GM18861 (cell line): ENCODE results near the gene CRB1.
"Not testable (repeated sequence)": the region's sequence is repeated elsewhere in the genome, so short reads cannot be mapped to it uniquely, and the experiment has no call there.

Experiments
- ATAC-seq: cut with Tn5 transposase; IDR thresholded peaks from one replicate; pipeline ENCODE4 v1.9.1; 2021; ENCODE audit not compliant: unreplicated experiment

Gene CRB1

DNA sequence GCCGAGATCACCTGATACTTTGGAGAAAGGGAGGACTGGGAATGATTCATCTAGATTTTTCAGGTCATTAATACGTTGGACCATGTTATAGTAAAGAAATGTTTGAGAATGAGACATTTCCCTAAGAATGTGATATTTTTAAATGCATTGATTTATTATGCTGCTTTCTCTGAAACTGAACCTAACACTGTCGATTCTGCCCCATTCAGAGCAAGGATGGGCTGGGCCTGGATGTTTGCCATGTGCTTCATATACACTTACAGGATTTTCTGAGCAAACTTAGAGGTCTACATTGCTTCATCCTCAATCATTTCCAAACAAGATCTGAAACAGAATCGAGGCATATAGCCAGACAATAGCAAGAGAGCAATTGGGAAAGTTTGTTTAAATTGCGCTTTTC is 183.3 kb downstream of the CRB1 start:
- ATAC-seq: no peak

DNA sequence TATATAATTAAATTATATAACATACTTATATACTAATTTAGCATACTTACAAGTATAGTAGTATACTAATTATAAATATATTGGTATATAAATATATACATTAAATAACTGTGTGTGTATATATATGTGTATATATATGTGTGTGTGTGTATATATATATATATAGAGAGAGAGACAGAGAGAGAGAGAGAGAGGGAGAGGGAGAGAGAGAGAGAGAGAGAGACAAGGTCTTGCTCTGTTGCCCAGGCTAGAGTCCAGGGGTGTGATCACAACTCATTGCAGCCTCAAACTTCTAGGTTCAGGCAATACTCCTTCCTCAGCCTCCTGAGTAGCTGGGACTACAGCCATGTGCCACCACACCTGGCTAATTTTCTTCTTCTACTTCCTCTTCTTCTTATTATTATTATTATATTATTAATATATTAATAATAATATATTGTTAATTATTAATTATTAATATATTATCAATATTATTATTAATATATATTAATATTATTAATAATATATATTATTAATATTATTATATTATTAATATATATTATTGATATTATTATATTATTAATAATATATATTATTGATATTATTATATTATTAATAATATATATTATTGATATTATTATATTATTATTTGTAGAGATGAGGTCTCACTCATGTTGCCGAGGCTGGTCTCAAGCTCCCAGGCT is 185.5 kb downstream of the CRB1 start:
- ATAC-seq: no peak

DNA sequence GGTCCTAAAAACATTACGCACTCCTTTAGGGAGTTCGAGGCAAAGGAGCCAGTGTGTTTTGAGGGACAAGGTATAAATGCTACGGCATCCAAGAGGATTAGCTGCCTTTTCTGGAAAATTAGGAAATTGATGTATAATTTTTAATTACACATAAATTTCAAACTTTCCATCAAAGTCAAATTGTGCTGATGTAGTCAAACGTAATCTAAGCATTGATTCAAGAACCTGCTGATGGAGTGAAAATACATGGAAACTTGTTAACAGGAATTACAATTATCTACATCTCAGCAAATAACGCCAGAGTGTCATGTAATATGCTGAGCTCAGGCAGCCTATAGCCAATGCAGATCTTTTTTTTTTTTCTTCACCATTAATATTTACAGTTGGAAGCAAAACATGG is 194.5 kb downstream of the CRB1 start:
- ATAC-seq: no peak

DNA sequence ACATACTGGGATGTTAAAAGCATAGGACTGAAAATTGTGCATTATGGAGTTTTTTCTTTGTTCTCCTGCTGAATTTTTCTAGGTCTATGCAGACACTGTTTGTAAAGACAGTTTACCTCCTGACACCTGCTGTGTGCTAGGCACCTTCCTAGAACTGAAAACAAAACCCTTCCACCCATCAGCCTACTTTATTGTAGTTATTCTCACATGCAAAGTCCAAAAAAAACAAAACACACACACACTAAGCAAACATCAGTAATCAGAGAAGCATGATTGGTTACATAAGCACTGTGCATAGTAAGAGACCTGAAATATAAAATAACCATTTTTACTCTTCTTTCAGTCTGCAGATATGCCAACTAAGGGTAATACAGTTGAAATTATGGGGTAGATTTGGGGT is 195.1 kb downstream of the CRB1 start:
- ATAC-seq: no peak

DNA sequence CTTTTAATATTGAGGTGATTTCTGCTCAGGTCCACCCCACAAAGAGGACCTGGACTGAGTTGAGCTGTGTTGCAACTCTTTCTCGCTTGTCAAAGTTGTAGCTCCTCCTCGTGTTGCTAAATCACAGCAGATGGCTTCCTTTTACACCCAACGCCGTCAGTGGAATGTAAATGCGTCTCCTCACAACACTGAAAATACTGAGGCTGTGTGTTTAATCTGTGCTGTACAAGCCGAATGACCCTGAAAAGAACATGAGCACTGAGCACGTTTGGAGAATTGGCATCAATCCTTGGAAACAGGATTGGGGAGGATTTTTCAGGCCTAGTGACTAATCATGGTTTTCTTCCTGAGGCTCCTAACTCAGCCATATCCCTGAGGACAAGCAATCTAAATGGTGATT is 196.0 kb downstream of the CRB1 start:
- no peak for ATAC-seq

DNA sequence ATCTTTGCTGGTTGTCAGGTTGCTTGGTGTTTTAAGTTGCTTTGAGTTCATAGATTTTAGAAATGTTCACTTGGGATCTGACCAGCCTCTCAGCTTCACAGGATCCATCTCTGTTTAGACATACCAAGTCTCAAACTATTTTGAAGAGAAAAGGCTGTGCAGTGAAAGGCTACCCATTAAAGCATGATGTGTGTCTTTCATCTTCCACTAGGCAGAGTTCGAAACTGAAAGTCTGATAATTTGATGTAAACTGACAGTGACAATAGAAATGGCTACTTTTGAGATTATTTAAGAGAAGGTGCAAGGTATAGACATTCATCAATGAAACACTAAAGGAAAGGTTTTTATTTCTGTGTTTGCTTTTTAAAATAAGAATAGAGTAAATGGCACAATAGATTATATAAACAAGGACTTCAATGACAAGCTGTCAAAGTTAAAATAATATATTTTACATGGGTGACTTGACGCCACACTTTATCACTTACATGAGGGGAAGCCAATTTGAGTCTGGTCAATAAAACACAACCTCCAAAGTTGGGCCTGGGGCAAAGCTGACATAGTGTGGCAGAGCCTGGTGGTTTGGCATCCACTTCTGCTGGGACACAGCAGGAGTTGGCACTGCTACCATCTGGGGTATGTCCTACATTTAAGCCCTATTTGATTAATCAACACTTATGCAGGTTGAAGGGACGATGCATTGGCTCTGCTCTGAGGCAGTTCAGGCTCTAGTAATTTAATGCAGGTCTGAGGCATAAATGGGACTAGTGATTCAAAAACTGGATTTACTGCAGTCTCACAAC is 197.7 kb downstream of the CRB1 start:
- ATAC-seq: no peak

DNA sequence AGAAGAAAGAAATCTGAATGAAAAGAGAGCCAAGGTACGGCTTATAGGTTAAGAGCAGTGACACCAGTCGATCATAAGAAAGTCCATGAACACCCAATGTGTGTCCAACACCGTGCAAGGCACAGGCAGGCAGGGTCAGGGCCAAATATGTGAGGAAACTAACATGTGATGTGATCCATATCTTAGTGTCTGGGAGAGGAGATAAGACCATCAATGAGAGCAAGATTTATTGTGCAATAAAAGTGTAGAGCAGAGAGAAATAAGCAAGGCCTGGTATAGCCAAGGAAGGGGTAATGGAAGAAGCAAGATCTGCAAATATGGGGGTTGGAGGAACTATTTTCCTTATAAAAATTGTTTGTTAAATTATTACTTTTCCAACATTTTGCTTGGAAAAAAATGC is 198.8 kb downstream of the CRB1 start:
- no peak for ATAC-seq

DNA sequence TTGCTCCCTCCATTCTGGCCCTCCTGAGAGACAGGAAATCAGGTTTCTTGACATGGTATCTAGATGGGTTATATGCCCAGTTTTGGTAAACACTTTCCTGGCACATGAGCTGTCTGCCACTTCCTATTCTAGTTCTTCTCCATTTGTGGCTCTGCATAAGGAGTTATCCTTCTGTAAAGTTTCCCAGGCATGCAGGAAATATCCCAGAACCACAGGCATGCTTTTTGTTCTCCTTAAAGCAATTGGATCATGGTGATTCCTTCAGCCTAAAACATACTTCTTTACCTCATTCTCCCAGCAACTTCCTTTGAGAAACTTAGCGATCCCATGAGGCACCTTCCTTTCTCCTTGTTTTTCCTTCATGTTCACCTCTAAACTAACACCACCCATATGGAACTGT is 199.8 kb downstream of the CRB1 start:
- ATAC-seq: no peak

DNA sequence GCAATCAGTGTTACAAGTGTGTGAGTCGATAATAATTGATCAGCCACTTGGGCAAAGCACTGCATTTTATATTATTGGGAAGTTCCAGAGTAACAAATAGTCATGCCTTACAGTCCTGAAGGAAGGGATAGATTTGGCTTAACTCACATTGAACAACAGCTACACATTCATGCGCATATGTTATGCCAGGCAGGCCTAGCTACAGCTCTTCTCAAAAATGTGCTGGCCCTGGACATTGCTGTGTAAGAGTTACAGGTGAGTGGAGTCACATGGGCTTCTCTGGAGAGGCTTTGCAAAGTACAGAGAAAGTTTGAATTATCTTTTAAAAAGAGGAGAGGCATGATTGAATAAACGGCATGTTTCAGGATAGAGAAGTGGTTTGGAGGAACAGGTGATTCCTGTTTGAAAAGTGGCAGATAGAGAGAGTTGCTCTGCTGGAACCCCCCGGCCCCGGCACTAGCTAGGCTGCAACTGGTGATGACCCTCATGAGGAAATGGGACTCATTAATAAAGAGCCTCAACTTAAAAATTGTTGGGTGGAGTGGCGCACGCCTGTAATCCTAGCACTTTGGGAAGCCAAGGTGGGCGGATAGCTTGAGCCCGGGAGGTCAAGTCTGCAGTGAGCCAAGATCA is 200.6 kb downstream of the CRB1 start:
- no peak for ATAC-seq

DNA sequence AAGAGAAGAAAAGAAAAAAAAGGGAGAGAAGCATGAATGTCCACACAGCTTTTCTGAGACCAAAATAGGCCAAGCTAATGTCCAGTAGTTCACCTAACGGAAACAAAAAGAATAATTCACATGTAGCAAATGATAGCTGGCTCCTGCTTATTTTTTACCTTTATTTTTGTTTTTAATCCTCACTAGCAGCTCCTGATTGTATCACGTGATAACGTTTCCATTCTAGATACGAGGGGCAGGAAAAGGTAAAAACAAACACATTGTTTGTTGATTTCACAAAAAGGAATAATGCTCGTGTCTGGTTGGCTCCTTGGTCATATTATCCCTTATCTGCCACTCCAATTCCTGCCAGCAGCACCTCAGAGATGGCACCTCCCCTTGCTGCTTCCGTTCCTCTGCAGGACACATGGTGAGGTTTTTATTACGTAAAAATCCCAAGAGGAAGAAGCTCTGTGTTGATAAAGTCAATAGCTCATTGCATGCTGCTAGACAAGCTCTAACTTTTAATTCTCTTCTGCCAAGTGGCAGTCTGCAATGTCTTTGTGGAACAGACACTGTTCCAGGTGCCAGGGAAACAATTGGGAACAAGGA is 201.7 kb downstream of the CRB1 start:
- ATAC-seq: no peak

DNA sequence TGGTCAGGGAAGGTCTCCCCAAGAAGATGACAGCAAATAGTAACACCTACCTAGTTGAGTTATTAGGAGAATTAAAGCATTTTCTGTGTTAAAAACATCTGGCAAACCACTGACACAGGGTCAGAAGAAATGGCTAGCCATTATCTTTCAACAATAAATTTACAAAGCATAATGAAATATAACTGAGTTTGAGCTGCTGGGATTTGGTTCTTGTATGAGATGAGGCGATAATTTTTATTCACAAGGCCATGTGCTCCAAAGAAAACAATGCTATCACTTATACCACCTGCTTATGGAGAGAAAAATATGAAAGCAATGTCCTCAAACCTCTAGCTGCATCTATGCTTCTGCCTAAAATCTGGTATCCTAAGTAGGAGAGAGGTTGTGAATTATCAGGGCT is 202.3 kb downstream of the CRB1 start:
- ATAC-seq: no peak

DNA sequence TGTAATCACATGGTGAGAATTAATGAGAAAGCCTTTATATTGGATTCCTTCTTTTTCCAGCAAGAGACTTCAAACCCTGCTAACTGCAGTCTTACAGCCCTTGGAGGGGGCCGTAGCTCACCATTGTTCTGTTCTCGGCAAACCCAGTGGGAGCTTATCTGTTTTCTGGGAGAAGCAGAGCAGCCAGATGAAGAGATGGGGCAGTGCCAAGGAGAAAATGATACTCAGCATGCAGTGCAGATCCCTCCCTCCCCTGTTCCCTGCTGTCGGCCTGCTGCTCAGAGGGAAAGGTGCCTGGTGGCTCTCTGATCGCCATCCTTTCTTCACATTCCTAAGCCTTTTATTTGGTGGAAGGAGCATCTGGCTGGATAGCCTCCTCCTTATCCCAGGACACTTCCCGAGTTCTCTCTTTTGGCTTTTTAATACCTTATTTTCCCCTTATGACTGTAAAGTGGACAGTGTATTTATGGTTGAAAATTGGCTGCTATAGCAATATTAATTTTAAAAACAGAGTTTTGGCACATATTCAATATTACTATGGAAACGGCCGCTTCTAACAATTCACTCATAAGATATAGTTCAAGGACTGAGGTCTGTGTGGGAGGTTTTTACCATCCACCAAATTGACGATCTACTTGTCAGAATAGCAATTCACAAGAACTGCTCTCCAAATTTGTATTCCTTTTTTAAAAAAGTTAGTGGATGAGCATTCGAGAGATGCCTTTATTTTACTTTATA is 203.4 kb downstream of the CRB1 start:
- no peak for ATAC-seq

DNA sequence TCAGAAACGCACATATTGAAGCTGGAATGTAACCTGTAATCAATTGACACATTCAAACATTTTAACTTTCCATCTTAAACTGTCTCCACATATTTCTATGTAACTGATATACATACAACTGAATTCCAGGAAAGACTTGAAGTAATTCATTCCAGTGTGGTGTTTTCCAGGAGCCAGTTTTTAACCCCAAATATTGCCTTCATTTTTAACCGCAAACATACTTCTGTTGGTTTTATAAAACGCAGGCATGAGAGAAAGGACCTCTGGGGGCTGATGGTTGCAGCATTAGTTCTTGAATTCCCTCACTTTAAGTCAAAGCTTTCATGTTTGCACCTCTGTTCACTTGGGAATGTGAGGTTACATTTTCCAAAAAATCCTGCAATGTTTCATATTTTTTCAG is 204.1 kb downstream of the CRB1 start:
- no peak for ATAC-seq

DNA sequence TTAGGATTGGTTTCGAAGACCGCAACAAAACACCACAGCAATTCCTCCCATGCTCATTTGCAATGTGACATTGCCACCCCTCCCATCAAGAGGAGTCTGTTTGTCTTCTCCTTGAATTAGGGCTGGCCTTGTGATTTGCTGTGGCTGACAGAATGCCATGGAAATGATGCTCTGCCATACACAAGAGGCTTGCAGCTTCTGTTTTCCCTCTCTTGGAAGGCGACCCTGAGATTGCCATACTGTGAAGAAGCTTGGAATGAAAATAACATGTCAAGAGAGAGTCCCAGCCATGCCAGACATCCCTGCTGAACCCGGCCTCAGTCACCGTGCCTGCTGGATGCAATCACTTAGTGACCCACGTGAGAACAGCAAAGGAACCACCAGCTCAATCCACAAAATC is 212.4 kb downstream of the CRB1 start:
- no peak for ATAC-seq

DNA sequence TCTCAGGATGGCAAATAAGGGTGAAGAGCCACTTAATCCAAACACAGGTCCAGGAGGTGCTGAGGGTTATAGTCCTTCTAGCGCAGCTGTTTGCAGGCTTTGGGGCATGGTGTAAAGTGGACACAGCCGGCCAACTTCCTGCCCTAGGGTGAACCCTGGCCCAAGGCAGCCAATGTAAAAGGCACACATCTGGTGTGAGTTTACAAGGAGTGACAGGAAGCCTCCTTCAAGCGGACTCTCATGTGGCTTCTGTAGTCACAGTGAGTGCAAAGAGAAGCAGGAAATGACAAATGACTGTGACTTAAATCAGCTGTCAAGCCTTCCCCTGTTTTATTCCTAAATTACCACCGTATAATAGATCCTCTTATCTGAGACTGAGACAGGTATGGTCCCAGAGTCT is 213.0 kb downstream of the CRB1 start:
- no peak for ATAC-seq

DNA sequence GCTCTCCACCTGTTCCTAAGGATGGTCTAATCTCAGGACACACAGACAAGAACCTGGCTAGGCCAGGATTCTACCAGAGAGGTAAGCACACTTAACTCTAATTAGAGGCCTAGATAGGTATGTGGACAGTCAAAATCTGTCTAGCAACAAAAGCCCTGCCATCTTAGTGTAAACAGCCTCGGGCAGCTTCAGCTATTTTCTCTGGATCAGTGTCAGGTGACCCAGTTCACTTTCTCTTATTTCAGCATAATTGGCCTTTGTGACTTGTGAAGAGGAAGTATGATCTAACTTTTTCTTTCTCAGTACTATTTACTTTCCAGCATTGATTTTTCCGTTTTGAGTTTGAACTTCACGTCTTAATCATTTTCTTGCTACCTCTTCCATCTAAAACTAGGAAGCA is 217.7 kb downstream of the CRB1 start:
- no peak for ATAC-seq

DNA sequence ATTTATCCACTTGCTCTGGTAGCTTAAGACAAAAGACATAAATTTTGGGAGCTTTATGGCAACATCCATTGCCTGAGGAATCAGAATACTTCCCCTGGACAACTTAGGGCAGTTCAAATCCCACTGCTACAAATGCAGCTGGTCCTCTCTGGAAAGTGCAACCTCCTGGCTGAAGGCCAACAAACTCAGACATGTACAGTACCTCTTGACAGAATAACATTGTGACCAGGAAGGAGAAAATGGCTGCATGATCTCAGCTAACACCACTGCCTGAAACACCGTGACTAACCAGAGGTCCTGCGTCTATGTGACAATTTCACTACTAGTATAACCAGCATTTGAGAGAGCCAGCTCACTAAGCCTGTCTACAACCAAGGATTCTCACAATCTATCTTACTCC is 218.9 kb downstream of the CRB1 start:
- ATAC-seq: no peak

DNA sequence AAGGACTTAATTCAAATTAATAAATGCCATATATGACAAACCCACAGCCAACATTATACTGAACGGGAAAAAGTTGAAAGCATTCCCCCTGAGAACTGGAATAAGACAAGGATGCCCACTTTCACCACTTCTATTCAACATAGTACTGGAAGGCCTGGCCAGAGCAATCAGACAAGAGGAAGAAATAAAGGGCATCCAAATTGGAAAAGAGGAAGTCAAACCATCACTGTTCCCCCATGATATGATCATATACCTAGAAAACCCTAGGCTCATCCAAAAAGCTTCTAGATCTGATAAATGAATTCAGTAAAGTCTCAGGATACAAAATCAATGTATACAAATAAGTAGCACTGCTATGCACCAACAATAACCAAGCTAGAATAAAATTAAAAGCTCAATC is 223.5 kb downstream of the CRB1 start:
- ATAC-seq: not testable (repeated sequence)

DNA sequence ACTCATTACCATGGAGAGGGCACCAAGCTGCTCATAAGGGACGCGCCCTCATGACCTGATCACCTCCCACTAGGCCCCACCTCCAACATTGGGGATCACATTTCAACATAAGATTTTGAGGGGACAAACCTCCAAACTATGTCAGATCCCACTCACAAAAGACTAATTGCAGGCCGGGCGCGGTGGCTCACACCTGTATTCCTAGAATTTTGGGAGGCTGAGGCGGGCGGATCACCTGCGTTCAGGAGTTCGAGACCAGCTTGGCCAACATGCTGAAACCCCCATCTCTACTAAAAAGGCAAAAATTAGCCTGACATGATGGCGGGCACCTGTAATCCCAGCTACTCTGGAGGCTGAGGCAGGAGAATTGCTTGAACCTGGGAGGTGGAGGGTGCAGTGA is 228.7 kb downstream of the CRB1 start:
- no peak for ATAC-seq

DNA sequence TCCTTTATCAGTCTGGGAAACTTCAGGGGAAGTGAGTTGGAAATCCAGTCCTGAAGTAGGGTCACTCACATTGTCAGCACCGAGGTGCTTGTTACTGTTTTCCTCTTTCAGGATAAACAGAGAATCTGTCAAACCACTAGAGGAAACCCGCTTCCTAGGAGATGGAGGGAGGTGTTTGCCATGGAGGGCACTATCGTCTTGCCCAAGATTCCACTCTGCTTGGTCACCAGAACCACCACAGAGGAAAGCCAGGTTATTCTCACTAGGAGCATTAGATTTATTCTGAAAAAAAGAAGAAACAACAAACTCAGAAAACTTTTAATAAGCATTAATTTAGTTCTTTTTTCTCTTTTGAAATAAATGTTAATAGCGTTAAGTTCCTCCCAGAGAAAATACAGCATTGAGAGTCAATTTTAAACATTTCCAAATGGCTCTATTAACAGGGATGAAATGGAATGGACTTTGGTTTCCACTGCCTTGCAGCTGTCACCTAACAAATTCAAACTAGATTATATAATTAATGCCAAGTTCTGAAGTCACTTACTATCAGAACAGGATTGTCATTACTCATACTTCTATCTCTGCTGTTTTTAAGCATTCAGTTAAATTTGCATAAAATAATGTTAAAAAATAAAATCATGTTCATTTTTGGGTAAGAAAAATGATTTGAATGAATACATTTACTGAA is 242.8 kb downstream of the CRB1 start:
- no peak for ATAC-seq

DNA sequence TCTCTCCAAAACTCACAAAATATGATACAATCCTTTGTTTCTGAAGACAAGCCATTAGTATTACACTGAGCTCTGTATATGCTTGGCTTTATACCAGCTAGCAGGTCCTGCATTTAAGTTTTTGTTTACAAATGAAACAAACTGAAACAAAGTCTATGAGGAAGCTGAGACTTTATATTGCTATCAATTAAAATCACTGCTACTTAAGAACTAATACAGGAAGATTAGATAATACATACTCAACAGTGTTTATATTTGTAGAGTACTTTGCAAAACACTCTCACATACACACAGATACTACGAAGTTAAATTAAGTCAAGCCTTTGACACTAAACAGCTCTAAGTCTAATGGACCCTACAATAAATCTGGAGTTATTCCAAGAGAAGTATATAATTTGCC is 247.4 kb downstream of the CRB1 start:
- no peak for ATAC-seq
